ENCODE data around the gene BABAM2. TPM values are rescaled to one million over a fixed set of nuclear protein-coding genes. Genes with fewer than 3 reads are reported as not detected.

The BABAM2 gene
- polyA plus RNA-seq, 3 donors = 33.2 to 52.8 (median 49.3) TPM

GRCh38 chr2:27870724-27871123, 19.8 kb upstream of the BABAM2 start:
- Mint-ChIP-seq H3K36me3 (peaks cover 3 to 11% of the 10 kb centered on the region in 2 donors), H3K4me1 (peaks cover 16% of the 10 kb centered on the region), H3K9me3 (peaks cover 2 to 5% (median 2%) of the 10 kb centered on the region in 7 donors), H3K27me3 (ENCODE audit: low read depth in 3 of 3) (peaks cover 0 to 1% (median 0%) of the 10 kb centered on the region in 3 donors), H3K27ac (no peak overlapping the region), H3K4me3 (no peak overlapping the region)
- WGBS (ENCODE audit: insufficient coverage) = 100% methylated on average over 3 of the region's 3 CpGs
- Histone ChIP-seq H3K9me3 (replicated peaks in 1 of 2; ENCODE audit: control insufficient read depth in 1 of 2, insufficient read depth in 1 of 2, low read length in 2 of 2) (peaks cover 0 to 1% of the 10 kb centered on the region in 2 donors), H3K27ac (ENCODE audit: low read depth in 1 of 2, low read length in 2 of 2) (no peak overlapping the region), H3K9ac (ENCODE audit: insufficient read depth, low read length, poor library complexity, severe bottlenecking) (no peak overlapping the region), H3K36me3 (replicated peaks in 1 of 2; ENCODE audit: control insufficient read depth in 1 of 2, insufficient read depth in 2 of 2, low read length in 2 of 2) (no peaks in the 10 kb centered on the region), H3K4me3 (replicated peaks in 1 of 3; ENCODE audit: low read depth in 2 of 3, low read length in 3 of 3) (no peak overlapping the region), H3K4me1 (ENCODE audit: control insufficient read depth in 1 of 2, insufficient read depth in 2 of 2, low read length in 2 of 2) (peaks cover 3 to 8% of the 10 kb centered on the region in 2 donors), H3K27me3 (ENCODE audit: control insufficient read depth in 2 of 2, insufficient read depth in 2 of 2, low read length in 2 of 2) (no peaks in the 10 kb centered on the region), H3K79me2 (ENCODE audit: insufficient read depth, low read length) (no peaks in the 10 kb centered on the region), H2AFZ (ENCODE audit: insufficient read depth, low read depth, low read length, poor library complexity, severe bottlenecking) (no peak overlapping the region), H4K20me1 (ENCODE audit: insufficient read depth, low read length) (no peaks in the 10 kb centered on the region), H3K4me2 (replicated peaks; ENCODE audit: extremely low read depth, low read length, poor library complexity, severe bottlenecking) (no peak overlapping the region)
- intact Hi-C loops (cut with micrococcal nuclease) = no loop called here
- TF ChIP-seq CTCF (IDR thresholded peaks at IDR 0.05) = no peak
- peak in 1 of 3 donors; percentile 12 for DNase-seq

- intact Hi-C loops (cut with micrococcal nuclease) = no loop called here
- H3K4me1 Mint-ChIP-seq = peaks cover 8% of the 10 kb centered on the region
- no peak for TF ChIP-seq CTCF (IDR thresholded peaks at IDR 0.05)
- Histone ChIP-seq H3K27me3 (ENCODE audit: control insufficient read depth in 2 of 2, insufficient read depth in 2 of 2, low read length in 2 of 2) (no peaks in the 10 kb centered on the region), H3K36me3 (replicated peaks in 1 of 2; ENCODE audit: control insufficient read depth in 1 of 2, insufficient read depth in 2 of 2, low read length in 2 of 2) (no peaks in the 10 kb centered on the region), H3K9me3 (replicated peaks in 1 of 2; ENCODE audit: control insufficient read depth in 1 of 2, insufficient read depth in 1 of 2, low read length in 2 of 2) (peaks cover 0 to 9% of the 10 kb centered on the region in 2 donors), H3K27ac (ENCODE audit: low read depth in 1 of 2, low read length in 2 of 2) (no peak overlapping the region), H2AFZ (ENCODE audit: insufficient read depth, low read depth, low read length, poor library complexity, severe bottlenecking) (no peak overlapping the region), H3K9ac (ENCODE audit: insufficient read depth, low read length, poor library complexity, severe bottlenecking) (no peak overlapping the region), H3K4me3 (replicated peaks in 1 of 3; ENCODE audit: low read depth in 2 of 3, low read length in 3 of 3) (no peak overlapping the region), H3K79me2 (ENCODE audit: insufficient read depth, low read length) (no peaks in the 10 kb centered on the region), H3K4me1 (ENCODE audit: control insufficient read depth in 1 of 2, insufficient read depth in 2 of 2, low read length in 2 of 2) (no peaks in the 10 kb centered on the region), H4K20me1 (ENCODE audit: insufficient read depth, low read length) (no peaks in the 10 kb centered on the region), H3K4me2 (replicated peaks; ENCODE audit: extremely low read depth, low read length, poor library complexity, severe bottlenecking) (no peak overlapping the region)
- peaks cover 4 to 12% of the 10 kb centered on the region in 2 donors for H3K36me3 Mint-ChIP-seq
- WGBS (ENCODE audit: insufficient coverage) = 93% methylated on average over 3 of the region's 3 CpGs
- peaks cover 3 to 12% (median 10%) of the 10 kb centered on the region in 7 donors for H3K9me3 Mint-ChIP-seq
- peak overlapping the region in 1 of 7 donors; percentile 20 for H3K27ac Mint-ChIP-seq
- peaks cover 0 to 1% (median 1%) of the 10 kb centered on the region in 3 donors for H3K27me3 Mint-ChIP-seq (ENCODE audit: low read depth in 3 of 3)
- no peak overlapping the region for H3K4me3 Mint-ChIP-seq
- no peak for DNase-seq
Observed at GRCh38 chr2:27871802-27872201, 18.7 kb upstream of the BABAM2 start.
